Astrocyte of the spinal cord (primary cell): ENCODE measurements around the gene GRK3.

Experiments
- DNase-seq: peaks from one replicate; pipeline ENCODE4 v3.0.0; 2011; ENCODE audit warnings: low read depth, low spot score
- H3K4me3 ChIP-seq: 2 replicates; pipeline ENCODE4 v1.5.1; 2011; ENCODE audit warnings: low read depth, mild to moderate bottlenecking, low read length, moderate library complexity
- in situ Hi-C: cut with HindIII; loops from 2 replicates; pipeline ENCODE4 v1.10.0; 2017; ENCODE audit warnings: low sequenced_read_pairs
- TF ChIP-seq, protein P1 (sequence below): IDR thresholded peaks from 2 replicates; pipeline ENCODE4 v1.5.1; 2012; ENCODE audit warnings: low read depth, mild to moderate bottlenecking, low read length, inconsistent platforms

The GRK3 gene

DNA sequence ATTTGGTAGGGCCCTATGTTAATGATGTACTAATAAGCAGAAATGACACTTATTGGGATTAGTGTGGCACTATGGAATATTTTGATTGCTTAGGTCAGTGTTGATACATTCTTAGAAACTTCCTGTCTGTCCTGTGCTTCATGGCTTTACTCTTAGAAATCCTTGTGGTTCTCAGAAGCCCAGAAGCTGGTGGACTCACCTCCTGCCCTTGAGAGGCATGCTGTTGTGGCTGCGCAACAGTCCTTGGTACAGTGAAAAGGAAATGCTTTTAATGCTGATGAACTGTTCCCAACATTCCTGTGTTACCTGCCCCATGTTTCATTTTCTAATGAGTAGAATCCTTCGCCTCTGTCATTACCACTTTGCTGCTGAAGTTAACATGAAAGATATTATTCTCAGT, 125.2 kb downstream of the GRK3 start:
- DNase-seq: no peak
- H3K4me3 ChIP-seq: no peak overlapping the region
- TF ChIP-seq, protein P1, sequence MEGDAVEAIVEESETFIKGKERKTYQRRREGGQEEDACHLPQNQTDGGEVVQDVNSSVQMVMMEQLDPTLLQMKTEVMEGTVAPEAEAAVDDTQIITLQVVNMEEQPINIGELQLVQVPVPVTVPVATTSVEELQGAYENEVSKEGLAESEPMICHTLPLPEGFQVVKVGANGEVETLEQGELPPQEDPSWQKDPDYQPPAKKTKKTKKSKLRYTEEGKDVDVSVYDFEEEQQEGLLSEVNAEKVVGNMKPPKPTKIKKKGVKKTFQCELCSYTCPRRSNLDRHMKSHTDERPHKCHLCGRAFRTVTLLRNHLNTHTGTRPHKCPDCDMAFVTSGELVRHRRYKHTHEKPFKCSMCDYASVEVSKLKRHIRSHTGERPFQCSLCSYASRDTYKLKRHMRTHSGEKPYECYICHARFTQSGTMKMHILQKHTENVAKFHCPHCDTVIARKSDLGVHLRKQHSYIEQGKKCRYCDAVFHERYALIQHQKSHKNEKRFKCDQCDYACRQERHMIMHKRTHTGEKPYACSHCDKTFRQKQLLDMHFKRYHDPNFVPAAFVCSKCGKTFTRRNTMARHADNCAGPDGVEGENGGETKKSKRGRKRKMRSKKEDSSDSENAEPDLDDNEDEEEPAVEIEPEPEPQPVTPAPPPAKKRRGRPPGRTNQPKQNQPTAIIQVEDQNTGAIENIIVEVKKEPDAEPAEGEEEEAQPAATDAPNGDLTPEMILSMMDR: no peak
- in situ Hi-C loops: no loop called here

DNA sequence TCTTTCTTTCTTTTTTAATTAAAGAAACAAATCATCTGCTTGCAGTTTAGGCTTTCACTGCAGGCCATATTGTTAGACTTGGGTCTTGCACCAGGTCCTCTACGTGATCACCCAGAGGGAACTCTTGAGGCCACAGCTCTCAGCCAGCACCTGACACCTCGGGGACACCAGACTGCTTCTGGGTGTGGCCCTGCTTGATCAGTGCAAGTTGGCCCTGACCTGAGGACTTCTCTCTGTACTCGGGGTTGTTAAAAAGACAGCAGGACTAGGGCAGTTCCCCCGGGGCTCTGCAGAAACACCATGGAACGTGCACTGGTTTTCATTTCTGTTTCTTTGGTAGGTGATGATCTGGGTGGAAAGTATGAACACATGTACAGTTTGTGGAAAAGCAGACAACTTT, 126.3 kb downstream of the GRK3 start:
- no peak for DNase-seq
- no peak overlapping the region for H3K4me3 ChIP-seq
- TF ChIP-seq, protein P1: no peak
- in situ Hi-C loops: no loop called here

DNA sequence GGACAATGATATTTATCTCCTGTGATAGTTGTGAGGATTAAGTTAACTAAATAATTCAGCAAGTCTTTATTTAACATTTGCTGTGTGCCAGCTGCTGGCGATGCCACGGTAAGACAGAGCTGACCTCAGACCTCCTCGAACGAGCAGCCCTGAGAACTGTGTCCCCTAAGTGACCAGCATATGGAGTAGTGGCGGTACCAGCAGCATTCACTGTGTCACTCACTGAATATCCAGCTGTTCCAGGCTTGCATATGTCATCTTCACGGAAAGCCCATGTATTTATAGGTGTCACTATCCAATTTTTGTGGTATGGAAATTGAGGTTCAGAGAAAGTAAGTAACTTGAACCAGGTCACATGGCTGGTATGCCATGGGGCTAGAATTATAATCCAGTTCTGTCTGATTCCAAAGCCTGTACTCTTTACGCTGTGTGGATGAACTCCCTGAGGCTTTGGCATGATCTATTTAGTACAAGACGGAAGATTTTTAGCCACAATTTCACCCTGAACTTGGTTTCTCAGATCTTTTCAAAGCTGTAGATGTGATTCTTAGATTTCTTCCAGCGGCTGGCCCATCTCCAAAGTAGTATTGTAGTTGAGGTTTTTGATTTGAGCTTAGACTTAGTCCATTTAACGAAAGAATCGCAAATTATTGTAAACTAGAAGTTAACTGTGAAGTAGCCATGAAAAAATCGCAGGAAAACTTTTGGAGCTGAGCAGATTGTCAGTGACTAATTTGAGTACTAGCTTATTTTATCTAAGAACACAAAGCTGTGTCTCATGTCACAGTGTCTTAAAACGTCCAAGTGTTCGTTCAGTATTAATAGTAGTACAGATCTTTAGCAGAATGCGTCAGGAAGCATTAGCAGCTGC, 128.2 kb downstream of the GRK3 start:
- DNase-seq: no peak
- in situ Hi-C loops: no loop called here
- H3K4me3 ChIP-seq: no peak overlapping the region
- TF ChIP-seq, protein P1: no peak

DNA sequence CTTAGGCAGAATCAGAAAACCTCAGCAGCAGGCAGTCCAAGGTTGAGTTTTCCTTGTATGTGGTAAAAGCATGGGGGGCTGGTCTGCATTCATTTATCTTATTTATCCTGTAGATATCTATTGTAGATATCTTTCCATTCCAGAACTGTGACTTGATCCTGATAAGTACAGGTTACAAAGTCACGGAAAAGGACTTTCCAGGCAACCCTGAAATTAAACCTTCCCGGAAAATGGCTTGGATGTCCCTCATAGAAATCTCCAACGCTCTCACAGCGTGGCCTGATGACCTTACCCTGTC, 128.7 kb downstream of the GRK3 start:
- DNase-seq: no peak
- TF ChIP-seq, protein P1: no peak
- no peak overlapping the region for H3K4me3 ChIP-seq
- in situ Hi-C loops: no loop called here

DNA sequence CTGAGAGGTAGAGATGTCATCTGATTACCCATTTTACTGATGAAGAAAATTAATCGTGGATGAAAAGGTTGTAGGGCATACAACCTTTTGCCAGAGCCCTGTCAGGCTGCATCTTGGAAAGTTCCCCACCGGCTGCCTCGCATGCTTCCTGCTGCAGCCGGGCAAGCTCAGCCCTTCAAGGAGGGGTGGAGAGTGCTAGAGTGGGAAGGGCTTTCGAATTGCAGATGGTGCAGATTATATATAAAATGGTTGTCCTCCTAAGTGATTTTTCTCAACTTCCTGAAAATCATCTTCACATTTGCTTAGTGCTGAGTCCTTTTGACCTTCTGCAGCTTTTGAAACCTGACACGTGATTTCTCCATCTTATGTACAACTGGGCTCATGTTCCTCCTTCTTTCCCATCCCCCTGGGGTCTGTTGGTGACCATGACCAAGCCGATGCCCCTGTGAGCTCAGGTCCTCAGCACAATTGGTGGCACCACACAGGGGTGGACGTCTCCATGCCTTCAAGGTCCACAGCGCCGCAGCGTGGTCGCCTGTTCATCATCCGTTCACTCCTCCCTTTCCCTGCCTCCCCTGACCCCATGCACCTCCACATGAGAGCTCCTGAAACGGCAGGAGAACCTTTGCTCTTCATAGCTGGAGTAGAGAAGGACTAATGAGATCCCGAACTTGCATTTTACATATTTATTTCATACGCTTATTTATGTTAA, 129.9 kb downstream of the GRK3 start:
- DNase-seq: no peak
- TF ChIP-seq, protein P1: no peak
- H3K4me3 ChIP-seq: no peak overlapping the region
- in situ Hi-C loops: no loop called here

DNA sequence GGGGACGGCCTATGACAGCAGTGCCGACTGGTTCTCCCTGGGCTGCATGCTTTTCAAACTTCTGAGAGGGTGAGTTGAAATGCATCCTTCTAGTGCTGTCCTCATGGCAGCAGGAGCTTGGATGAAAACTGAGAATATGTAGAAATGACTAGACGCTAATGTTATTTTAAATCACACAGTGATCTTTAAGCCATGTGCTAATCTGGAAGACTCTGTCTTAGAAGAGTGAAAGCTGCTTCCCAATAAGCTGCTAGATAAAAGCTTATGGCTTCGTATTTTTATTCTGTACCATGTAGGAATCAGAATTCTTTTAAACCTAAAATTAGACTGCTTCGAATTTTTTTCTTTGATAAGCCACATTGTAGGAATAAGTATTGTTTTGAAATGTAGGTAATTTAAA, 130.7 kb downstream of the GRK3 start:
- TF ChIP-seq, protein P1: no peak
- in situ Hi-C loops: no loop called here
- no peak overlapping the region for H3K4me3 ChIP-seq
- DNase-seq: no peak
